ENCODE measurements around the gene OTP. TPM values are rescaled to one million over a fixed set of nuclear protein-coding genes. Genes with fewer than 3 reads are reported as not detected.
A peak's percentile ranks its signal among the peaks of the same experiment; 100 is the strongest.

OTP gene
- polyA plus RNA-seq (2012; rRNA removed): not detected in 2 replicates
- polyA plus RNA-seq (2012; cell fraction: cytosol; rRNA removed): not detected in 2 replicates
- polyA plus RNA-seq (2012; cell fraction: nucleus; rRNA removed): not detected in 2 replicates

- H3K4me3 ChIP-seq (ENCODE audit: low read depth in 2 of 2, low read length in 1 of 2): no peak within 1 kb of the TSS; a peak in 1 of 4 replicates
- TF ChIP-seq TCF12 (IDR thresholded peaks at IDR 0.05) (no peak), ELF1 (IDR thresholded peaks at IDR 0.05) (no peak)
- H3K9me2 ChIP-seq: no peaks in the 10 kb centered on the region
- H4K20me1 ChIP-seq (ENCODE audit: insufficient read depth): peaks cover 6% of the 10 kb centered on the region; the same call in 1 of the 2 replicates
- no peaks in the 10 kb centered on the region for H3K36me3 ChIP-seq (replicated peaks in 1 of 2; ENCODE audit: control insufficient read depth in 1 of 2, insufficient read depth in 2 of 2, low read length in 1 of 2)
- ChIA-PET POLR2A (no interaction called here), CTCF (interaction anchor here (0.7 to 2.7 kb wide), 7 partner anchors 9 to 524 kb away, joined by 3 to 8 read pairs (median 5); no protein-coding TSS in a partner anchor)
- H3K9me3 ChIP-seq: no peaks in the 10 kb centered on the region; the same call in 1 of the 2 replicates
- H2AFZ ChIP-seq (ENCODE audit: low read depth): no peak within 1 kb of the TSS
- peak within 1 kb of the TSS; percentile 20; the same call in 1 of the 2 replicates for H3K4me2 ChIP-seq
- H3F3A ChIP-seq (replicated peaks; ENCODE audit: insufficient read depth): peaks cover 7% of the 10 kb centered on the region
- no peak within 1 kb of the TSS for H3K9ac ChIP-seq
- H3K27ac ChIP-seq (ENCODE audit: low read depth in 2 of 2, low read length in 1 of 2): no peak within 1 kb of the TSS
- peaks cover 100% of the 10 kb centered on the region for H3K27me3 ChIP-seq (ENCODE audit: insufficient read depth)
- DNase-seq: peak; percentile 31
- 11% methylated on average over 24 of the region's 24 CpGs for WGBS (ENCODE audit: low lambda C conversion rate)
- H3K79me2 ChIP-seq (ENCODE audit: insufficient read depth): no peaks in the 10 kb centered on the region
- H3K4me1 ChIP-seq (ENCODE audit: control insufficient read depth in 1 of 2, insufficient read depth in 2 of 2, low read depth in 1 of 2, low read length in 1 of 2): peaks cover 0 to 6% of the 10 kb centered on the region in 2 experiments; a peak in 1 of 4 replicates
These were observed at the start of gene OTP for GRCh38 chr5:77637998-77638762. TSS of gene OTP (minus strand) at chr5:77638713. CDS start at chr5:77638549, 164 bp downstream.

DNA sequence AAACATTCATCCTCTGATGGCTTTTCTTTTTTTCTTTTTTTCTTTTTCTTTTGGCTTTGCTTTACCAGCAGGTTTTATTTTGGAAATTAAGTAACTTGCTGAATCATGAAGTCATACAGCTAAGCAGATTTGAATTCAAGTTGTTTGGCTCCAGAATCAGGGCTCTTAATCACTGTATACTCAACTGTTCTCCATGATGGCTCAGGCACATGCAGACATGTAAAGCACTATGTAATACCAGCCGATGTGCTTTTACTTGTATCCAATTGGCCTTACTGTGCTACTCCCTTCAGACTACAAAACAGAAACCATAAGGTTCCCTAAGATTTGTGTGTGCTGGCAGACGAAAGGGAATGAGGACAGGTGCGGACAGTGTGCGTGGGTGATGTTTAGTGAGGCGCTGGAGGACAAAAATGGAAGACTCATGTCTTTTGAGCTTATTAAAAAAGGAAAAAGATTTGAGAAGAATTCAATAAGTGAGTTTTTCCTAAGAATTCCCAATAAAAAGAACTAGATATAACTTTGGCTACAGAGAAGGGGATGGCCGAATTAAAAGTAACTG is 44.7 kb upstream of the OTP start:
- no peaks in the 10 kb centered on the region for H3K27me3 ChIP-seq (ENCODE audit: insufficient read depth)
- H3K27ac ChIP-seq (ENCODE audit: low read depth in 2 of 2, low read length in 1 of 2): no peak overlapping the region; a peak in 1 of 4 replicates
- no peak for DNase-seq
- H4K20me1 ChIP-seq (ENCODE audit: insufficient read depth): no peaks in the 10 kb centered on the region
- H3K4me2 ChIP-seq: no peak overlapping the region
- H3K9me2 ChIP-seq: no peaks in the 10 kb centered on the region
- no peak overlapping the region for H2AFZ ChIP-seq (ENCODE audit: low read depth)
- CTCF ChIA-PET: interaction anchor here (0.6 kb wide), 1 partner anchor 53 kb away, joined by 5 read pairs; no protein-coding TSS in a partner anchor
- POLR2A ChIA-PET: interaction anchor here (0.7 kb wide), 1 partner anchor 9 kb away, joined by 3 read pairs; no protein-coding TSS in a partner anchor
- no peaks in the 10 kb centered on the region for H3F3A ChIP-seq (replicated peaks; ENCODE audit: insufficient read depth)
- no peaks in the 10 kb centered on the region for H3K79me2 ChIP-seq (ENCODE audit: insufficient read depth)
- no peaks in the 10 kb centered on the region for H3K9me3 ChIP-seq
- H3K4me3 ChIP-seq (ENCODE audit: low read depth in 2 of 2, low read length in 1 of 2): no peak overlapping the region
- no peaks in the 10 kb centered on the region for H3K4me1 ChIP-seq (ENCODE audit: control insufficient read depth in 1 of 2, insufficient read depth in 2 of 2, low read depth in 1 of 2, low read length in 1 of 2)
- H3K36me3 ChIP-seq (replicated peaks in 1 of 2; ENCODE audit: control insufficient read depth in 1 of 2, insufficient read depth in 2 of 2, low read length in 1 of 2): peaks cover 5 to 8% of the 10 kb centered on the region in 2 experiments
- TF ChIP-seq FOSL2 (IDR thresholded peaks at IDR 0.05; ENCODE audit: borderline replicate concordance, low read depth): no peak
- TF ChIP-seq REST (IDR thresholded peaks at IDR 0.05; ENCODE audit: low read depth, low read length): no peak
- TF ChIP-seq TAF1 (IDR thresholded peaks at IDR 0.05; ENCODE audit: borderline replicate concordance, low read depth, low read length): no peak
- no peak for TF ChIP-seq MEF2A (IDR thresholded peaks at IDR 0.05; ENCODE audit: borderline replicate concordance, low read depth)
- 83% methylated on average over 6 of the region's 6 CpGs for WGBS (ENCODE audit: low lambda C conversion rate)
- no peak overlapping the region for H3K9ac ChIP-seq

Measured in SK-N-SH (cell line).